ENCODE results near the gene FBXW7.

The FBXW7 gene

GRCh38 chr4:152289541-152289940, 246.4 kb downstream of the FBXW7 start:
- no peak for DNase-seq (ENCODE audit: low read depth, low spot score)

GRCh38 chr4:152283801-152284470, 252.0 kb downstream of the FBXW7 start:
- no peak for DNase-seq (ENCODE audit: low read depth, low spot score)

- no peak for DNase-seq (ENCODE audit: low read depth, low spot score)
These were observed 254.1 kb downstream of the FBXW7 start for GRCh38 chr4:152281822-152282221.

GRCh38 chr4:152281211-152281610, 254.7 kb downstream of the FBXW7 start:
- no peak for DNase-seq (ENCODE audit: low read depth, low spot score)

GRCh38 chr4:152279234-152279566, 256.7 kb downstream of the FBXW7 start:
- DNase-seq (ENCODE audit: low read depth, low spot score), result no peak

- no peak for DNase-seq (ENCODE audit: low read depth, low spot score)
These were observed 257.2 kb downstream of the FBXW7 start for GRCh38 chr4:152278505-152279233.

GRCh38 chr4:152278172-152278504, 257.8 kb downstream of the FBXW7 start:
- DNase-seq (ENCODE audit: low read depth, low spot score), result no peak

- DNase-seq (ENCODE audit: low read depth, low spot score), result no peak
These were observed 258.6 kb downstream of the FBXW7 start for GRCh38 chr4:152277333-152277732.

GRCh38 chr4:152273343-152273742, 262.5 kb downstream of the FBXW7 start:
- no peak for DNase-seq (ENCODE audit: low read depth, low spot score)

Measured in smooth muscle cell of the brain vasculature (primary cell).